GM19240 (cell line): ENCODE data around the gene KRT17.
A peak's percentile ranks its signal among the peaks of the same experiment; 100 is the strongest.
"Not testable (repeated sequence)": the region's sequence is repeated elsewhere in the genome, so short reads cannot be mapped to it uniquely, and the experiment has no call there.

Source experiments
- DNase-seq: peaks from one replicate; pipeline ENCODE4 v3.0.0; 2011; ENCODE audit warnings: low spot score; ENCODE audit not compliant: insufficient read length

The KRT17 gene

GRCh38 chr17:41654678-41655607 lies 30.6 kb upstream of the KRT17 start:
- DNase-seq: no peak

- no peak for DNase-seq
Observed at GRCh38 chr17:41653892-41654677, 29.7 kb upstream of the KRT17 start.

GRCh38 chr17:41653421-41653820 lies 29.0 kb upstream of the KRT17 start:
- no peak for DNase-seq

GRCh38 chr17:41652461-41652970 lies 28.1 kb upstream of the KRT17 start:
- no peak for DNase-seq

DNA sequence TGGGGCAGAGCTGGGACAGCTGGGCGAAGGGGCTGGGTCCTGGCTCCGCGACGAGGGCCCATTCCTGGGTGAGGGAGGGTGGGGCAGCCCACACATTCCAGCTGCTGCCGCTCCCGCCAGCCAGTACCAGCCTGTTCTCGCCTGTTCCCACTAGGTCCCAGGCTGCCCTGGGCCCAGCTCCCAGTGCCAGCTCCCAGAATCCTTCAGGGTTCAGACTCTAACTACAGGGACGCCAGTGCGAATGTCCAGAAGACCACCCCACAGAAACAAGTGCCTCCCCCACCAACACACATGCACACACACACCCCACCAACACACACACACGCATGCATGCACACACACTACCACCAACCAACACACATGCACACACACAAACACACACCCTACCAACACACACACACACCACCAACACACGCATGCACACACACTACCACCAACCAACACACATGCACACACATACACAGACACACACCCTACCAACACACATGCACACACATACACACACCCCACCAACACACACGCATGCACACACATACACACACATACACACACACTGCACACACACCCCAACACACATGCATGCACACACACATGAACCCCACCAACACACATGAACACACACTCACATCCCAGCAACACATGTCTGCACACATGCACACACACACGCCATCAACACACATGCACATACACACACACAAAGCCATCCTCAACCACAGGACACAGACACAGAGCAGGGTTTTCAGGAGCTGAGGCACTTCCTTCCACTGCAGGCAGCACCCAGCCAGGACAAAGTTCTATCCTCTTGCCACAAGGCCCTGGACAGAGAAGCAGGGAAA lies 27.5 kb upstream of the KRT17 start:
- DNase-seq: no peak

- no peak for DNase-seq
Observed at GRCh38 chr17:41650794-41651624, 26.6 kb upstream of the KRT17 start.

GRCh38 chr17:41649923-41650519 lies 25.6 kb upstream of the KRT17 start:
- DNase-seq: no peak

GRCh38 chr17:41648411-41649195 lies 24.2 kb upstream of the KRT17 start:
- DNase-seq: peak; percentile 95

- DNase-seq: peak; percentile 95
Observed at GRCh38 chr17:41647940-41648410, 23.6 kb upstream of the KRT17 start.

DNA sequence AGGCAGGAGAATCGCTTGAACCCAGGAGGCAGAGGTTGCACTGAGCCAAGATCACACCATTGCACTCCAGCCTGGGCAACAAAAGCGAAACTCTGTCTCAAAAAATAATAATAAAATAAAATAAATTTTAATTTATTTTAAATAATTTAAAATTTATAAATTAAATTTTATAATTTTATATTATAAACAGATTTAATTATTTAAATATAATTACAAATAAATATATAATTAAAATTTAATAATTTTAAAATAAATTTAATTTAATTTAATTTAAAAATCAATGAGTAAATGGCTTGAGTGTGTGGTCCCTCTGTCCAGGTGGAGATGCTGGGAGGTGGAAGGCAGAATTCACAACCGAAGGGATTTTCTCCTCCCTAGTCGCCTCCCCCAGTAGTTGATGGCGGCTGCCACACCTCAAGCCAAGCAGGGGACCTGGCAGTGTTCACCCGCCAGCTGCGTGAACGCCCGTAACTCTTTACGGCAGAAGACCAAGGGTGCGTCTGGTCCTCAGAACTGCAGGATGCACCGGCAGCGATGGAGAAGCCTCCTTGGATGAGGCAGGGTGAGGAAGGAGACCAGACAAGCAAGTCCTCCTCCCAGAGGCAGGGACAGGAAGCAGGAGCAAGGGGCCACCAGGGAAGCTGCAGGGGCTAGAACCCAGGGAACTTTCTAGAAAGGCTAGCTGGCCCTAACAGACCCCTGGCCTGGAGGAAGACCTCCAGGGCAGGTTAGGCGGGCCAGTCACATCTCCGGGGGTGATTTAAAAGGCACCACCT lies 22.9 kb upstream of the KRT17 start:
- DNase-seq: no peak

DNA sequence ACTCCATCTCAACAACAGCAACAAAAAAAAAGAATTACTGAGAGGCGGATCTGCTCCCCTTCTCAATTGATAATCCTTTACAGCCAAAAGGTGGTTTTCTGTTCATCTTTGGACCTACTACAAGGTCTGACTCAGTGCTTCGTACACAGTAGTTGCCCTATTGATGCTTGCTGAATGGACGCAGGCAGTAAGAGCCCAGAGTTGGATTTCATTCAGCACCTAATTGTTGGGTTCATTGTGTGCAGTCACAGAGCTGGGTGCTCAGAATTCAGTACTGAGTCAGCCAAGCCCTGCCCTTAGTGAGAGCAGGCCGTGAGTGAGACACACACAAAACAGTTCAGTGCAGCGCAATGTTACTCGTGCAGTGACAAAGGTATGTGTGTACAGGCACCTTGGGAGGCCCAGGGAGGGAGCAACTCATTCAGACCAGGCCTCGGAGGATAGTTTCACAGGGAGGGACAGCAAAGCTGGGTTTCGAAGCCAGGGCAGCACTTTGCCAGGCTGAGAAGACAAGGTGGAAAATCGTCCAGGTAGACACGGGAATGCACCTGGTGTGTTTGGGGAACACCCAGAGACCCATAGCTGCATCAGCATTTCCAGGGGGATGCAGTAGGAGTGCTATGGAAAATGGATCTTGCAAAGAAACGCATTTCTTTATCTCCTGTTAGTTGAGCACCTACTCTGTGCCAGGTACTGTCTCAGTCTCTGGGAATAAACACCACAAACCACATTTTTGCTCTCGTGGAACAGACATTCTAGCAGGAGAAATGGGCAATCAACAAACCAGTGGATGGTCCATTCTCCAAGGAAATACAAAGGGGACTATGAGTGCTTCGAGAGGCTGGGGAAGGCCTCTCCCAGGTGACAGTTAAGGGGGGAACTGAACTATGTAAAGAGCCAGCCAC lies 18.1 kb upstream of the KRT17 start:
- DNase-seq: no peak

DNA sequence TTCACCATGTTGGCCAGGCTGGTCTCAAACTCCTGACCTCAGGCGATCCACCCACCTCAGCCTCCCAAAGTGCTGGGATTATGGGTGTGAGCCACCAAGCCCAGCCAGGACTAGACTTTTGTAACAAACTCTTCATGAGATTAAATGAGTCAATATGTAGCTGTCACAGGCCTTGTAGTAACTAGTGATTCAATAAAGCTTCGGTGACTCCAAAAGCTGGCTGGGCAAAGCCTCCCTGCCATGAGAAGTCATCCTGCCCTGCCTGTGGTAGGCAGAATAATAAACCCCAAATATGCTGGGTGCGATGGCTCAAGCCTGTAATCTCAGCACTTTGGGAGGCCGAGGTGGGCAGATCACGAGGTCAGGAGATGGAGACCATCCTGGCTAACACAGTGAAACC lies 16.2 kb upstream of the KRT17 start:
- not testable (repeated sequence) for DNase-seq

DNA sequence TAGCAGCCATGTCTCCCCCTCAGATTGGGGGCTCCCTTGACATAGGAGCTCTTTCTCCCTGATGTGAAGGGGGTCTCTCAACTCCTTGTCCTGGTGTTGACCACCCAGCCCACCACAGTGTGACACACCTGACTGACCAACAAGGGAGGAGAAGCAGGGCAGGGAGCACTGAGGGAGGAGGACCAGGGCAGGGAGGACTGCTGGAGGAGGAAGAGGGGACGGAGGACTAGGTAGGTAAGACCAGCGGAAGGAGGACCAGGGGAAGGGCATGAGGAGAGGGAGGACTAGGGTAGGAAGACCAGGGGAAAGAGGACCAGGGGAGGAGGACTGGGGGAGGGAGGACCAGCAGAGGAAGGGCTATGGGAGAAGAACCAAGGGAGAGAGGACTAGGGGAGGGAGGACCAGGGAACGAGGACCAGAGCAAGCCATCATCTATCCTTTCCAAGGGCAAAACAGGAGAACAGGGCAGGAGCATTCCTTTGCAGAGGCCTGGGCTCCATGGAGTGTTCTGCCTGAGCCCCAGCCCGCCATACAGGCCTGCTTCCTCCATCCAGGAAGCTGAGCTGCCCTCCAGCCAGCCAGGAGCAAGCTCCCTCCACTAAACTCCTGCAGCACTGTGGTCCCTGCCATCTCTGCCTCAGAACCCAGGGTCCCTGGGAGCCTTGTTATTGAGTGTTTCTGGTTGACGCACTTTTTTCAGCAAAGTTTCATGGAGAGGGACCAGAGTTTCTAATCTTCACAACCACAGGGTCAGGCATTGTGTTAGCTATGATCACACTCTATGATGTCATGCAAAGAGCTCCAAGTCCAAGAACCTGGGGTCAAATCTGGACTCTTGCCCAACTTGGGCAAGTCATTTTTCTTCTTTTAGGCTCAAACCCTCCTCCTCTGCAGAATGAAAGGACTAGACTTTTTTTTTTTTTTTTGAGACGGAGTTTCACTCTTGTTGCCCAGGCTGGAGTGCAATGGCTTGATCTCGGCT lies 15.4 kb upstream of the KRT17 start:
- no peak for DNase-seq

DNA sequence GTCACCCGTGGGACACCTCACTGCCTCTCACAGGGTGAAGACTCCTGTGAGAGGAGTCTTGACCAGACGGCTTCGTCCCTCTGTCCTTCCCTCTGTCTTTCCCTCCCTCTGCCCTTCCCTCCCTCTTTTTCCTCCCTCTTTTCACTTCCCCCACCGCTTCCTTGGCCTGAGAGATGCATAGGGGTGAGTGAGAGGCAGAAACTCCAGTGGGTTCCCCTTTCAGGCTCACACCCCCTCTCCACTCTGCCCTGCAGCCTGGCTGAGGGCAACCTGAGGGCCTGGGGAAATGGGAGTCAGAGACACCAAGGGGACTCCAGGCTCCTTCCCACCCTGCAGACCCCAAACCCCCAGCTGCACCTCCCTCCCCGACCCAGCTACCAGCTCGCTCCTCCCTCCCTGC lies 14.6 kb upstream of the KRT17 start:
- no peak for DNase-seq

DNA sequence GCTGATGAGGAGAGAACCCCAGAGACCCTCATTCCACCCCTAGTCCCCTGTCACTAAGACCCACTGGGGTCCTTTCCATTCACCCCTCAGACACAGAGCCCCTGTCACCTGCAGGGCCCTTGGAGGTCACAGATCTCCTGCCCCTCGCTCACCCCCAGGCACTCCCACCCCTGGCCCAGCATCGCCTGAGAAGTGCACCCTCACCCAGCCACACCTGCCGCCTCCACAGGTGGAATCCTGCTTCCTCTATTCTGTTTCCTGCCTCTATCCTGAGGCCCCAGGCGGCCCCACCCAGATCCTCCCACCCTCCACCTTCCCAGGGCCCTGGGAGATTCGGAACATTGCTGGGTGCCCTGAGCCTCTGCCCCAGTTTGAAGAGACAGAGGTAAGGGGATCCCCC lies 13.8 kb upstream of the KRT17 start:
- DNase-seq: no peak

GRCh38 chr17:41636652-41637051 lies 12.3 kb upstream of the KRT17 start:
- no peak for DNase-seq
